HG02943 (cell line): ENCODE data around the gene KLRF1.
"Not testable (repeated sequence)": the region's sequence is repeated elsewhere in the genome, so short reads cannot be mapped to it uniquely, and the experiment has no call there.

Experiments
- ATAC-seq: cut with Tn5 transposase; IDR thresholded peaks from one replicate; pipeline ENCODE4 v1.9.1; 2021; ENCODE audit warnings: mild to moderate bottlenecking, low read depth, moderate library complexity; ENCODE audit not compliant: unreplicated experiment

KLRF1 gene

GRCh38 chr12:9868951-9869306 is 41.6 kb downstream of the KLRF1 start:
- ATAC-seq = no peak

- ATAC-seq = no peak
Measured at GRCh38 chr12:9869307-9870161, 42.3 kb downstream of the KLRF1 start, which contains the start of gene CLEC2B. Gene CLEC2B, minus strand, starts transcription at chr12:9869354.

GRCh38 chr12:9870286-9870866 is 43.1 kb downstream of the KLRF1 start:
- no peak for ATAC-seq

- no peak for ATAC-seq
Measured at GRCh38 chr12:9872162-9872561, 44.9 kb downstream of the KLRF1 start.

GRCh38 chr12:9872742-9873141 is 45.5 kb downstream of the KLRF1 start:
- no peak for ATAC-seq

GRCh38 chr12:9876120-9876519 is 48.8 kb downstream of the KLRF1 start:
- not testable (repeated sequence) for ATAC-seq

- ATAC-seq = no peak
Measured at GRCh38 chr12:9880532-9881078, 53.3 kb downstream of the KLRF1 start.

GRCh38 chr12:9881246-9881645 is 54.0 kb downstream of the KLRF1 start, which contains the start of gene KLRF2:
Gene KLRF2, plus strand, starts transcription at chr12:9881489. Its CDS starts 107 bp downstream, at chr12:9881596.
- ATAC-seq = no peak

GRCh38 chr12:9881988-9882387 is 54.7 kb downstream of the KLRF1 start:
- no peak for ATAC-seq

- ATAC-seq = no peak
Measured at GRCh38 chr12:9883175-9883574, 55.9 kb downstream of the KLRF1 start.

- no peak for ATAC-seq
Measured at GRCh38 chr12:9888665-9889273, 61.5 kb downstream of the KLRF1 start.
